Measurements from ENCODE around the gene NAT14. TPM values are rescaled to one million over a fixed set of nuclear protein-coding genes. Genes with fewer than 3 reads are reported as not detected.

NAT14 gene
- polyA plus RNA-seq, 1 donor from 2014 or later = 129 TPM

DNA sequence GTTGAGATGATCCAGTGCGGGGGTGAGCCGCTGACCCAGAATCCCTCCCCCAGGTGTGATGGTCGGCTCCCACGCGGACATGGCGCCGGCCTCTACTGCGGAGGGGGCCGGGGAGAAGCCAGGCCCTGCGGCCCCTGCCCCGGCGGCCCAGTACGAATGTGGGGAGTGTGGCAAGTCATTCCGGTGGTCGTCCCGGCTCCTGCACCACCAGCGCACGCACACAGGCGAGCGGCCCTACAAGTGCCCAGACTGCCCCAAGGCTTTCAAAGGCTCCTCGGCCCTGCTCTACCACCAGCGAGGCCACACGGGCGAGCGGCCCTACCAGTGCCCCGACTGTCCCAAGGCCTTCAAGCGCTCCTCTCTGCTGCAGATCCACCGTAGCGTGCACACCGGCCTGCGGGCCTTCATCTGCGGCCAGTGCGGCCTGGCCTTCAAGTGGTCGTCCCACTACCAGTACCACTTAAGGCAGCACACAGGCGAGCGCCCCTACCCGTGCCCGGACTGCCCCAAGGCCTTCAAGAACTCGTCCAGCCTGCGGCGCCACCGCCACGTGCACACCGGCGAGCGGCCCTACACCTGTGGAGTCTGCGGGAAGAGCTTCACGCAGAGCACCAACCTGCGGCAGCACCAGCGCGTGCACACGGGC lies 3.7 kb upstream of the NAT14 start:
- Histone ChIP-seq H2AFZ (ENCODE audit: low read depth, low read length) (no peak overlapping the region), H3K27ac (ENCODE audit: low read length) (no peak overlapping the region), H3K36me3 (ENCODE audit: insufficient read depth, low read length) (no peaks in the 10 kb centered on the region), H3K79me2 (replicated peaks; ENCODE audit: insufficient read depth, low read length) (peaks cover 22% of the 10 kb centered on the region), H3K4me3 (ENCODE audit: low read length) (no peak overlapping the region), H3K9ac (ENCODE audit: low read length) (no peak overlapping the region), H3K27me3 (ENCODE audit: insufficient read depth, low read depth, low read length) (no peaks in the 10 kb centered on the region), H4K20me1 (ENCODE audit: insufficient read depth) (no peaks in the 10 kb centered on the region), H3F3A (ENCODE audit: insufficient read depth, low read length, poor library complexity, severe bottlenecking) (no peaks in the 10 kb centered on the region), H3K4me2 (ENCODE audit: low read length) (no peak overlapping the region), H3K9me2 (ENCODE audit: insufficient read depth, low read length) (no peaks in the 10 kb centered on the region), H3K9me3 (ENCODE audit: low read length) (no peaks in the 10 kb centered on the region)
- no peak for TF ChIP-seq RAD21 (conservative IDR thresholded peaks at IDR 0.05)
- no peak for TF ChIP-seq SMC3 (conservative IDR thresholded peaks at IDR 0.05; ENCODE audit: poor library complexity)
- no peak for TF ChIP-seq TAF1 (IDR thresholded peaks at IDR 0.05; ENCODE audit: low read depth)
- no peak for TF ChIP-seq CTCF (IDR thresholded peaks at IDR 0.05; ENCODE audit: poor library complexity, severe bottlenecking)
- no peak for TF ChIP-seq EP300 (conservative IDR thresholded peaks at IDR 0.05; ENCODE audit: poor library complexity, severe bottlenecking)
- no peak for TF ChIP-seq EZH2 (IDR thresholded peaks at IDR 0.05; ENCODE audit: borderline replicate concordance, insufficient read depth, low read length, poor library complexity, severe bottlenecking)
- no peak for TF ChIP-seq MXI1 (conservative IDR thresholded peaks at IDR 0.05; ENCODE audit: poor library complexity, severe bottlenecking)
- no peak for TF ChIP-seq POLR2AphosphoS5 (IDR thresholded peaks at IDR 0.05)
- TF ChIP-seq, protein P1, sequence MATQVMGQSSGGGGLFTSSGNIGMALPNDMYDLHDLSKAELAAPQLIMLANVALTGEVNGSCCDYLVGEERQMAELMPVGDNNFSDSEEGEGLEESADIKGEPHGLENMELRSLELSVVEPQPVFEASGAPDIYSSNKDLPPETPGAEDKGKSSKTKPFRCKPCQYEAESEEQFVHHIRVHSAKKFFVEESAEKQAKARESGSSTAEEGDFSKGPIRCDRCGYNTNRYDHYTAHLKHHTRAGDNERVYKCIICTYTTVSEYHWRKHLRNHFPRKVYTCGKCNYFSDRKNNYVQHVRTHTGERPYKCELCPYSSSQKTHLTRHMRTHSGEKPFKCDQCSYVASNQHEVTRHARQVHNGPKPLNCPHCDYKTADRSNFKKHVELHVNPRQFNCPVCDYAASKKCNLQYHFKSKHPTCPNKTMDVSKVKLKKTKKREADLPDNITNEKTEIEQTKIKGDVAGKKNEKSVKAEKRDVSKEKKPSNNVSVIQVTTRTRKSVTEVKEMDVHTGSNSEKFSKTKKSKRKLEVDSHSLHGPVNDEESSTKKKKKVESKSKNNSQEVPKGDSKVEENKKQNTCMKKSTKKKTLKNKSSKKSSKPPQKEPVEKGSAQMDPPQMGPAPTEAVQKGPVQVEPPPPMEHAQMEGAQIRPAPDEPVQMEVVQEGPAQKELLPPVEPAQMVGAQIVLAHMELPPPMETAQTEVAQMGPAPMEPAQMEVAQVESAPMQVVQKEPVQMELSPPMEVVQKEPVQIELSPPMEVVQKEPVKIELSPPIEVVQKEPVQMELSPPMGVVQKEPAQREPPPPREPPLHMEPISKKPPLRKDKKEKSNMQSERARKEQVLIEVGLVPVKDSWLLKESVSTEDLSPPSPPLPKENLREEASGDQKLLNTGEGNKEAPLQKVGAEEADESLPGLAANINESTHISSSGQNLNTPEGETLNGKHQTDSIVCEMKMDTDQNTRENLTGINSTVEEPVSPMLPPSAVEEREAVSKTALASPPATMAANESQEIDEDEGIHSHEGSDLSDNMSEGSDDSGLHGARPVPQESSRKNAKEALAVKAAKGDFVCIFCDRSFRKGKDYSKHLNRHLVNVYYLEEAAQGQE (IDR thresholded peaks at IDR 0.05; ENCODE audit: borderline replicate concordance) = no peak

DNA sequence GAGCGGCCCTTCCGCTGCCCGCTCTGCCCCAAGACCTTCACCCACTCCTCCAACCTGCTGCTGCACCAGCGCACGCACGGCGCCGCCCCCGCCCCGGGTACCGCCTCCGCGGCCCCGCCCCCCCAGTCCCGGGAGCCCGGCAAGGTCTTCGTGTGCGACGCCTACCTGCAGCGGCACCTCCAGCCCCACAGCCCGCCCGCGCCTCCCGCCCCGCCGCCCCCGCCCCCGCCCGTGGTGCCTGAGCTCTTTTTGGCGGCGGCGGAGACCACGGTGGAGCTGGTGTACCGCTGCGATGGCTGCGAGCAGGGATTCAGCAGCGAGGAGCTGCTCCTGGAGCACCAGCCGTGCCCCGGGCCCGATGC lies 3.2 kb upstream of the NAT14 start:
- H3K9me3 ChIP-seq (ENCODE audit: low read length) = no peaks in the 10 kb centered on the region
- no peak overlapping the region for H3K4me2 ChIP-seq (ENCODE audit: low read length)
- H3K9ac ChIP-seq (ENCODE audit: low read length) = no peak overlapping the region
- no peaks in the 10 kb centered on the region for H4K20me1 ChIP-seq (ENCODE audit: insufficient read depth)
- no peak overlapping the region for H2AFZ ChIP-seq (ENCODE audit: low read depth, low read length)
- H3K36me3 ChIP-seq (ENCODE audit: insufficient read depth, low read length) = no peaks in the 10 kb centered on the region
- H3F3A ChIP-seq (ENCODE audit: insufficient read depth, low read length, poor library complexity, severe bottlenecking) = no peaks in the 10 kb centered on the region
- peaks cover 22% of the 10 kb centered on the region for H3K79me2 ChIP-seq (replicated peaks; ENCODE audit: insufficient read depth, low read length)
- H3K27me3 ChIP-seq (ENCODE audit: insufficient read depth, low read depth, low read length) = no peaks in the 10 kb centered on the region
- H3K27ac ChIP-seq (ENCODE audit: low read length) = no peak overlapping the region
- no peak for TF ChIP-seq RAD21 (conservative IDR thresholded peaks at IDR 0.05)
- TF ChIP-seq MXI1 (conservative IDR thresholded peaks at IDR 0.05; ENCODE audit: poor library complexity, severe bottlenecking) = no peak
- no peak for TF ChIP-seq SMC3 (conservative IDR thresholded peaks at IDR 0.05; ENCODE audit: poor library complexity)
- TF ChIP-seq EP300 (conservative IDR thresholded peaks at IDR 0.05; ENCODE audit: poor library complexity, severe bottlenecking) = no peak
- TF ChIP-seq POLR2AphosphoS5 (IDR thresholded peaks at IDR 0.05) = no peak
- TF ChIP-seq TAF1 (IDR thresholded peaks at IDR 0.05; ENCODE audit: low read depth) = no peak
- TF ChIP-seq EZH2 (IDR thresholded peaks at IDR 0.05; ENCODE audit: borderline replicate concordance, insufficient read depth, low read length, poor library complexity, severe bottlenecking) = no peak
- no peaks in the 10 kb centered on the region for H3K9me2 ChIP-seq (ENCODE audit: insufficient read depth, low read length)
- no peak overlapping the region for H3K4me3 ChIP-seq (ENCODE audit: low read length)

Measured in neural cell (in vitro differentiated cells).